ENCODE results near the gene PDGFA.

GRCh38 chr7:543501-544337, 24.1 kb upstream of the PDGFA start:
- TF ChIP-seq YY1 (IDR thresholded peaks at IDR 0.05; ENCODE audit: insufficient read depth, insufficient read length) (no peak), ZNF274 (IDR thresholded peaks at IDR 0.05; ENCODE audit: low read depth, low read length) (no peak)

All from NT2/D1 (cell line).